ENCODE measurements around the gene GNL1. TPM values are rescaled to one million over a fixed set of nuclear protein-coding genes. Genes with fewer than 3 reads are reported as not detected.
"Not testable (repeated sequence)": the region's sequence is repeated elsewhere in the genome, so short reads cannot be mapped to it uniquely, and the experiment has no call there.

The GNL1 gene
- total RNA-seq, 1 donor from 2014 or later = 81.0 TPM

- H3K4me3 Mint-ChIP-seq (ENCODE audit: unreplicated experiment) = no peak overlapping the region
- H3K27ac Mint-ChIP-seq (ENCODE audit: unreplicated experiment) = no peak overlapping the region
- H3K9me3 Mint-ChIP-seq (ENCODE audit: unreplicated experiment) = no peaks in the 10 kb centered on the region
- H3K36me3 Mint-ChIP-seq (ENCODE audit: unreplicated experiment) = no peaks in the 10 kb centered on the region
- H3K27me3 Mint-ChIP-seq (ENCODE audit: unreplicated experiment) = no peaks in the 10 kb centered on the region
- no peak for DNase-seq (ENCODE audit: extremely low spot score, unreplicated experiment)
- peaks cover 14% of the 10 kb centered on the region for H3K4me1 Mint-ChIP-seq (ENCODE audit: unreplicated experiment)
- TF ChIP-seq, protein P1, sequence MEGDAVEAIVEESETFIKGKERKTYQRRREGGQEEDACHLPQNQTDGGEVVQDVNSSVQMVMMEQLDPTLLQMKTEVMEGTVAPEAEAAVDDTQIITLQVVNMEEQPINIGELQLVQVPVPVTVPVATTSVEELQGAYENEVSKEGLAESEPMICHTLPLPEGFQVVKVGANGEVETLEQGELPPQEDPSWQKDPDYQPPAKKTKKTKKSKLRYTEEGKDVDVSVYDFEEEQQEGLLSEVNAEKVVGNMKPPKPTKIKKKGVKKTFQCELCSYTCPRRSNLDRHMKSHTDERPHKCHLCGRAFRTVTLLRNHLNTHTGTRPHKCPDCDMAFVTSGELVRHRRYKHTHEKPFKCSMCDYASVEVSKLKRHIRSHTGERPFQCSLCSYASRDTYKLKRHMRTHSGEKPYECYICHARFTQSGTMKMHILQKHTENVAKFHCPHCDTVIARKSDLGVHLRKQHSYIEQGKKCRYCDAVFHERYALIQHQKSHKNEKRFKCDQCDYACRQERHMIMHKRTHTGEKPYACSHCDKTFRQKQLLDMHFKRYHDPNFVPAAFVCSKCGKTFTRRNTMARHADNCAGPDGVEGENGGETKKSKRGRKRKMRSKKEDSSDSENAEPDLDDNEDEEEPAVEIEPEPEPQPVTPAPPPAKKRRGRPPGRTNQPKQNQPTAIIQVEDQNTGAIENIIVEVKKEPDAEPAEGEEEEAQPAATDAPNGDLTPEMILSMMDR (IDR thresholded peaks at IDR 0.05) = no peak
Observed at GRCh38 chr6:30537931-30538330, 18.4 kb downstream of the GNL1 start.

GRCh38 chr6:30533460-30534294 is 22.6 kb downstream of the GNL1 start:
- H3K27ac Mint-ChIP-seq (ENCODE audit: unreplicated experiment) = no peak overlapping the region
- no peak for DNase-seq (ENCODE audit: extremely low spot score, unreplicated experiment)
- no peaks in the 10 kb centered on the region for H3K36me3 Mint-ChIP-seq (ENCODE audit: unreplicated experiment)
- H3K27me3 Mint-ChIP-seq (ENCODE audit: unreplicated experiment) = no peaks in the 10 kb centered on the region
- H3K9me3 Mint-ChIP-seq (ENCODE audit: unreplicated experiment) = no peaks in the 10 kb centered on the region
- TF ChIP-seq, protein P1 (IDR thresholded peaks at IDR 0.05) = no peak
- no peak overlapping the region for H3K4me3 Mint-ChIP-seq (ENCODE audit: unreplicated experiment)
- H3K4me1 Mint-ChIP-seq (ENCODE audit: unreplicated experiment) = peaks cover 5% of the 10 kb centered on the region

DNA sequence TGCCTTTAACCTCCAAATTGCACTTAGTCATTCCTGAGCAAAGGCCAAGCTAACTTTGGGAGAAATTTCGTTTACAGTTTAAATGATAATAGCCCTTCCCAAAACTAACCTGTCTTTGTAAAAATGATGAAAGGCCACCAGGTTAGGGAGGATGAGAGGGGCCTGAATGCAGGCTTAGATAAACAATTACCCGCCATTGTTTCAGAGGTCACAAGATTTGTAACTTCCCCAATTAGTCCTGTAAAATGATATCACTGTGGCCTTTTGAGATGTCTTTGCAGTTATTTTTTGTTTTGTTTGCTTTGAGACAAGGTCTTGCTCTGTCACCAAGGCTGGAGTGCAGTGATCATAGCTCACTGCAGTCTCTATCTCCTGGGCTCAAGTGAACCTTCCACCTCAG is 26.3 kb downstream of the GNL1 start:
- Mint-ChIP-seq H3K36me3 (ENCODE audit: unreplicated experiment) (no peaks in the 10 kb centered on the region), H3K9me3 (ENCODE audit: unreplicated experiment) (no peaks in the 10 kb centered on the region), H3K4me1 (ENCODE audit: unreplicated experiment) (peaks cover 12% of the 10 kb centered on the region), H3K27ac (ENCODE audit: unreplicated experiment) (no peak overlapping the region), H3K27me3 (ENCODE audit: unreplicated experiment) (no peaks in the 10 kb centered on the region), H3K4me3 (ENCODE audit: unreplicated experiment) (no peak overlapping the region)
- DNase-seq (ENCODE audit: extremely low spot score, unreplicated experiment) = no peak
- TF ChIP-seq, protein P1 (IDR thresholded peaks at IDR 0.05) = no peak

DNA sequence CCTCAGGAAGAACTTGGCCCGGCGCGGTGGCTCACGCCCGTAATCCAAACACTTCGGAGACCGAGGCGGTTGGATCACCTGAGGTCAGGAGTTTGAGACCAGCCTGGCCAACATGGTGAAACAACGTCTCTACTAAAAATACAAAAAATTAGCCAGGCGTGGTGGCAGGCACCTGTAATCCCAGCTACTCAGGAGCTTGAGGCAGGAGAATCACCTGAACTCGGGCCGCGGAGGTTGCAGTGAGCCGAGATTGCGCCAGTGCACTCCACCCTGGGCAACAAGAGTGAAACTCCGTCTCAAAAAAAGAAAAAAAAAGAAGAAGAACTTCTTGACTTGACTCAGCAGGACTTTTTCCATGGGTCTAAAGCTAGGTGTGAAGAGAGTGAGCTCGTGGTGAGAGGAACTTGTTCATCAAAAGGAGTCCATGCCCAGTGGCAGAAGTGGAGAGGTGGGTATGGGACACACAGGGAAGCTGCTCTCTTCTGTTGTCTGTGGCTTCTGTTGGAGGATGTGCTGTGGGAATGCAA is 26.9 kb downstream of the GNL1 start:
- H3K27me3 Mint-ChIP-seq (ENCODE audit: unreplicated experiment); H3K36me3 Mint-ChIP-seq (ENCODE audit: unreplicated experiment); H3K4me3 Mint-ChIP-seq (ENCODE audit: unreplicated experiment); DNase-seq (ENCODE audit: extremely low spot score, unreplicated experiment); H3K9me3 Mint-ChIP-seq (ENCODE audit: unreplicated experiment); H3K27ac Mint-ChIP-seq (ENCODE audit: unreplicated experiment): not testable (repeated sequence)
- H3K4me1 Mint-ChIP-seq (ENCODE audit: unreplicated experiment) = peaks cover 12% of the 10 kb centered on the region

- not testable (repeated sequence) for H3K4me1 Mint-ChIP-seq (ENCODE audit: unreplicated experiment); H3K36me3 Mint-ChIP-seq (ENCODE audit: unreplicated experiment); DNase-seq (ENCODE audit: extremely low spot score, unreplicated experiment); H3K9me3 Mint-ChIP-seq (ENCODE audit: unreplicated experiment); H3K4me3 Mint-ChIP-seq (ENCODE audit: unreplicated experiment); H3K27ac Mint-ChIP-seq (ENCODE audit: unreplicated experiment)
- peaks cover 13% of the 10 kb centered on the region for H3K27me3 Mint-ChIP-seq (ENCODE audit: unreplicated experiment)
Observed at GRCh38 chr6:30526444-30526843, 29.8 kb downstream of the GNL1 start.

GRCh38 chr6:30521952-30522351 is 34.3 kb downstream of the GNL1 start:
- not testable (repeated sequence) for H3K9me3 Mint-ChIP-seq (ENCODE audit: unreplicated experiment); H3K4me1 Mint-ChIP-seq (ENCODE audit: unreplicated experiment); H3K36me3 Mint-ChIP-seq (ENCODE audit: unreplicated experiment); H3K27ac Mint-ChIP-seq (ENCODE audit: unreplicated experiment); H3K4me3 Mint-ChIP-seq (ENCODE audit: unreplicated experiment); DNase-seq (ENCODE audit: extremely low spot score, unreplicated experiment)
- peaks cover 13% of the 10 kb centered on the region for H3K27me3 Mint-ChIP-seq (ENCODE audit: unreplicated experiment)

DNA sequence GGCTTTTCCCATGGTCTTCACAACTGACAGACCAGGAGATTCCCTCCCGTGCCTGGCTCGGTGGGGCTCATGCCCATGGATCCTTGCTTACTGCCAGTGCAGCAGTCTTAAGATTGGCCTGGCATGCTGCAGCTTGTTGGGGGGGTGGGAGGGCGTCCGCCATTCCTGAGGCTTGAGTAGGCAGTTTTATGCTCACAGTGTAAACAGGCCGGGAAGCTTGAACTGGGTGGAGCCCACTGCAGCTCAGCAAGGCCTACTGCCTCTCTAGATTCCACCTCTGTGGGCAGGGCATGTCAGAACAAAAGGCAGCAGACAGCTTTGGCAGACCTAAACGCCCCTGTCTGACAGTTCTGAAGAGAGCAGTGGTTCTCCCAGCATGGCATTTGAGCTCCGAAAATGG is 35.2 kb downstream of the GNL1 start:
- not testable (repeated sequence) for H3K4me3 Mint-ChIP-seq (ENCODE audit: unreplicated experiment)

More for the DNA sequence above, 35.2 kb downstream of the GNL1 start:
- H3K4me1 Mint-ChIP-seq (ENCODE audit: unreplicated experiment); DNase-seq (ENCODE audit: extremely low spot score, unreplicated experiment); H3K36me3 Mint-ChIP-seq (ENCODE audit: unreplicated experiment); H3K27ac Mint-ChIP-seq (ENCODE audit: unreplicated experiment); H3K9me3 Mint-ChIP-seq (ENCODE audit: unreplicated experiment): not testable (repeated sequence)
- H3K27me3 Mint-ChIP-seq (ENCODE audit: unreplicated experiment) = peaks cover 13% of the 10 kb centered on the region

Data from osteocyte (in vitro differentiated cells).